Omental fat pad (tissue), 4 donors: ENCODE data around the gene BANF2. TPM values are rescaled to one million over a fixed set of nuclear protein-coding genes. Genes with fewer than 3 reads are reported as not detected.

Source experiments
- ATAC-seq: fragments of 150-250 bp; one replicate; pipeline ENCODE4 v1.9.1; 2016; ENCODE audit warnings: mild to moderate bottlenecking, moderate library complexity; ENCODE audit not compliant: low FRiP score
- DNase-seq: peaks from one replicate; pipeline ENCODE4 v3.0.0-alpha.2; 2019; ENCODE audit warnings: low spot score
- total RNA-seq, 4 donors: library from RNA; depleted of rRNA; stranded (reverse); fragments of >200 nt; gene quantifications; one replicate each; pipeline ENCODE4 v1.1.0, GENCODE V29; 2016
- TF ChIP-seq, protein P1 (sequence below), 3 donors: fragments of 450-650 bp; IDR thresholded peaks; one replicate each; pipeline ENCODE4 v1.5.1; 2016 to 2017; ENCODE audit warnings: antibody characterized with exemption in 3 of 3, mild to moderate bottlenecking in 3 of 3, moderate library complexity in 2 of 3

The BANF2 gene
- total RNA-seq, 4 donors from 2014 or later = not detected

DNA sequence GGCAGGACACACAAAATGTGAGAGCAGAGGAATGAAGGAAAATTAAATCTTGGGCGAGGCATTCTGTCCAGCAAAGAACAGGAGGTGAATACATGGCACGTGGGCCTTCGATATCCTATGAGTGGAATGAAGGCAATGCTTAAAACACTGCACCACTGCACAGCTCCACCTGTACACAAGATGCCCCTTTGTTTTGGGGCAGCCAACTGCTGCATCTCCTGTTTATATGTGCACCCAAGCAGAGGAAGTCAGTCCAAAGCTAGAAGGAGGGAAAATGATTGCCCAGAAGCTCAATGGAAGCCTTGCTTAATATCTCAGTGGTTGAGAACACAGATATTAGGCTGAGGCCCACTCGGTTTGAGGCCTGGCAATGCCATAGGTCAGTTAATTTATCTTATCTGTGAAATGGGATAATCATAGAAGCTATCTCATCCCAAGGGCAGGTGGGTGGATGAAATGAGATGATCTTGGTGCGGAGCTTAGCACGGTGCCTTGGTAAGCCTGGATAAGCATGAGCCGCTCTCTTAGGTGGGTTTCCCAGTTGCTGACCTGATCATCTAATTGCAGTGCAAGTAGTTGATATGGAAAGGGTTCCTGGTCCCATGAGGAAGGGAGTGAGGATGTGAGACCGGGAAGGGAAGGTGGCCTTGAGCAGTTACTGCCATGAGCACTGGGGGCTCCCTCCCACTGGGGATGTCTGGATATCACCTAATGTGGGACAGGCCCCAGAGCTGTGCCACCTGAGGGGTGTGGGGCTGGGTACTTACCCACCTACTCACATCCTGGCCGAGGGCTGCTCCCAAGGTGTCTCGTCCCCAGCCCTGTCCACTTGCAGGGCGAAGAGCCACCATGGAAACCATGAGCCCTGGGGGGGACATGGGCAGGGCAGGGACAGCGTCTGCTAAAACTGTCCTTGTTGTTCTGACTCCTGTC, 9.9 kb downstream of the BANF2 start:
- TF ChIP-seq, protein P1, sequence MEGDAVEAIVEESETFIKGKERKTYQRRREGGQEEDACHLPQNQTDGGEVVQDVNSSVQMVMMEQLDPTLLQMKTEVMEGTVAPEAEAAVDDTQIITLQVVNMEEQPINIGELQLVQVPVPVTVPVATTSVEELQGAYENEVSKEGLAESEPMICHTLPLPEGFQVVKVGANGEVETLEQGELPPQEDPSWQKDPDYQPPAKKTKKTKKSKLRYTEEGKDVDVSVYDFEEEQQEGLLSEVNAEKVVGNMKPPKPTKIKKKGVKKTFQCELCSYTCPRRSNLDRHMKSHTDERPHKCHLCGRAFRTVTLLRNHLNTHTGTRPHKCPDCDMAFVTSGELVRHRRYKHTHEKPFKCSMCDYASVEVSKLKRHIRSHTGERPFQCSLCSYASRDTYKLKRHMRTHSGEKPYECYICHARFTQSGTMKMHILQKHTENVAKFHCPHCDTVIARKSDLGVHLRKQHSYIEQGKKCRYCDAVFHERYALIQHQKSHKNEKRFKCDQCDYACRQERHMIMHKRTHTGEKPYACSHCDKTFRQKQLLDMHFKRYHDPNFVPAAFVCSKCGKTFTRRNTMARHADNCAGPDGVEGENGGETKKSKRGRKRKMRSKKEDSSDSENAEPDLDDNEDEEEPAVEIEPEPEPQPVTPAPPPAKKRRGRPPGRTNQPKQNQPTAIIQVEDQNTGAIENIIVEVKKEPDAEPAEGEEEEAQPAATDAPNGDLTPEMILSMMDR (IDR thresholded peaks at IDR 0.05) = no peak
- ATAC-seq (no peak), DNase-seq (no peak)

DNA sequence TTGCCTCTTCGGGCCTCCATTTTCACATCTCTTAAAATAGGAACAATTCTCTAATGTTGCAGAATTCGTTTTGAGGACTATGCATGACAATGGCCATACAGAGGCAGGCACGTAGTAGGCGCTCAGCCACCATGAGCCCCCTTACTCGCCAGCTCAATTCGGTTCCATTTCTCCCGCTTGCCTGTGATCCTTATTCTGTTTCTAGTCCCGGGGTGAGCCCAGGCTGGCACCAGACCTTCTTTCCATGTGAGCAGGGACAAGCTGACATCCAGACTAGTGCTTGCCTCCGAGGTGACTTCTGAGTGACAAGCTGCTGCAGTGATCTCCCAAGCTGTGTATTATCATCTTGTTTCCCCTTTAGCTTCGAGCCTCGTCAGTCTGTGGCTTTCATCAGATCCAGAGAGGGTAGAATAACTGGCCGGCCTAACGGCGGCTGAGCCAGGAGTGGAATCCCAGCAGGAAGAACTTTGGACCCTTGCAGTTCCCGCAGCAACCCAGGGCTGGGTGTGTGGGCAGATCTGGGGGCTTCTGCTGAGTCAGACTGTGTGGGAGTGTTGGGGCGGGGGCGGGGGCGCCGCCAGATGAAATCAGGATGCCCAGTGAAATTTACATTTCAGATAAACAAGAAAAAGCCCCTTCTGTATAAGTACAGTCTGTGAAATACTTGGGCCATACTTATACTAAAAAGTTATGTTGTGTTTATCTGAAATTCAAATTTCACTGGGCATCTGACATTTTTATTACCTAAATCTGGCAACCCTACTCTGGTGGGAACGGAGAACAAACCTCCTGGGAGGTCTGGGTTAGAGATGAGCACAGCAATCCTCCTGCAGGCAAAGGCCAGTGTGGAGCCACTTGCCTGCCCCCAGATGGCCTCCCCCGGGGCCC, 10.9 kb downstream of the BANF2 start:
- DNase-seq (no peak), ATAC-seq (no peak)
- TF ChIP-seq, protein P1 (IDR thresholded peaks at IDR 0.05) = no peak

DNA sequence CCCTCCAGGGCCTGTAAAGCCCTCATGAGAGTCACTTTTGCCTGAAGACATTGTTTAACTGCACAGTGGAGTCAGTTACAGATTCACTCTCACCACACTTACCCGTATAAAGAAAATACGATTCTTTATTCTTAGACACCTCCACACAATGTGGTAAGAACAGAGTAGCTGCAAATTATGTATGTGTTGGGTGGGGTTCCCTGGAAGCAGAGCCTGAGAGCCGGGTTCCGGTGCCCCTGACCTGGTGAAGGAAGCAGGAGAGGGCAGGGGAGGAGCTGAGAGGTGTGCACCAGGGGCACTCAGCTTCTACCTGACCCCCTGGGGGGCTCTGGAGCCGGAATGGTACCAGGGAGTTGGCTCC, 11.5 kb downstream of the BANF2 start:
- ATAC-seq (no peak), DNase-seq (no peak)
- TF ChIP-seq, protein P1 (IDR thresholded peaks at IDR 0.05) = no peak

DNA sequence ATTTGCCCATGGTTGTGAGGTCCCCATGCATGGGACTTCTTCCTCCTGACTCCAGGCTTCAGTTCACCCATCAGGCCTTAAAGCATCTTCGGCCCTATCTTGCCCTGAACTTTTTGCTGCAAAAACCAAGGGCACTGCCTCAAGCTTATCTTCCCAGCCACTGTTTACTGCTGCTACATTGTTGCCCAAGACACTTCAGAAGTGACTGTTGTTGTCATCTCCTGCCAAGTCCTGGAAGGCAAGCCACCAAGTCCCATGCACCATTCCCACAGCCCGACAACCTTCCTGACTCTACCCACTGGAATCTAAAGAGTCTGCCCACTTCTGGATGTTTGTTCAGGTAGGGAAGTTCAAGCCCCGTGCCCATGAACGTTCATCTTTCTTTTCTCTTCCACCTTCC, 12.4 kb downstream of the BANF2 start:
- ATAC-seq (no peak), DNase-seq (no peak)
- TF ChIP-seq, protein P1 (IDR thresholded peaks at IDR 0.05) = no peak

DNA sequence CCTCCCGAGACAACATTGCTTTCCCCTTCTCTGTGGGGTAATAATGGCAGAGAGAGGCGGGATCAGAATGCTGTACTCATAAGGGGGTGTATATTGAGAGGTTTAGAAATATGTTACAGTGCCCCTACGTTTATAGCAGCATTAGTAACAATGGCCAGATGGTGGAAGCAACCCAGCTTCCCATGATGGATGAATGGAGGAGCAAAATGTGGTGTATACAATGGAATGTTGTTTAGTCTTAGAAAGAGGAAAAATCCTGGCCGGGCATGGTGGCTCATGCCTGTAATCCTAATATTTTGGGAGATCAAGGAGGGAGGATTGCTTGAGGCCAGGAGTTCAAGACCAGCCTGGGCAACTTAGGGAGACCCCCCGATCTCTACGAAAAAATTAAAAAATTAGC, 12.9 kb downstream of the BANF2 start:
- DNase-seq (no peak), ATAC-seq (no peak)
- TF ChIP-seq, protein P1 (IDR thresholded peaks at IDR 0.05) = no peak

DNA sequence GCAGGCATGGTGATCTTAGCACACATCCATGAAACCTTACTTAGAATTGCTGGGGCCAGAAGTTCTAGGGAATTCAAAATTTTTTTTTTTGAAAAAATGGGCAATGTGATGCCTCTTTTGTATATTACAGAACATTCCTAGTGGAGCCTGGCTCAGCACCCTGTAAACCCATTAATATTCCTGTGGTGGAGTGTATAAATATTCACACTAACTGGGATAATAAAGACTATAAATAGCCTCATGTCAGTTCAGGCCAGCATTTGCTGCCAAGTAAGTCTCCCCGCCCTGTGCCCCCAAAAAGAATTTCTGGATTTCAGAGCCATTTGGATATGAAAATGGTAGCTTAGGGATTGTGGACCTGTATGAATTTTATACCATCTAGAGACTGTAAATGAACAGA, 14.8 kb downstream of the BANF2 start:
- no peak for ATAC-seq
- TF ChIP-seq, protein P1 (IDR thresholded peaks at IDR 0.05) = no peak
- no peak for DNase-seq
